Activated T-helper 2 cell treated with anti-CD3 and anti-CD28 coated beads, Interferon-gamma antibody, Interleukin-2, Interleukin-4, amounts not matched to agents 10 μg/mL and 5 μg/mL and 100 μg/mL, durations not matched to agents 14 hours and 24 hours and 36 hours (primary cell): ENCODE data around the gene MASTL. TPM values are rescaled to one million over a fixed set of nuclear protein-coding genes. Genes with fewer than 3 reads are reported as not detected.

Experiments used
- DNase-seq: peaks from one replicate; pipeline ENCODE4 v3.0.0; 2021; ENCODE audit warnings: low spot score
- H3K27ac Mint-ChIP-seq: one replicate; pipeline ENCODE4 v1.8.0; 2021; ENCODE audit warnings: mixed read lengths
- H3K27me3 Mint-ChIP-seq: one replicate; pipeline ENCODE4 v1.8.0; 2021; ENCODE audit warnings: low read depth, mixed read lengths
- H3K36me3 Mint-ChIP-seq: one replicate; pipeline ENCODE4 v1.8.0; 2021; ENCODE audit warnings: low read depth, mixed read lengths
- H3K4me1 Mint-ChIP-seq: one replicate; pipeline ENCODE4 v1.8.0; 2021; ENCODE audit warnings: low read depth, mixed read lengths
- H3K4me3 Mint-ChIP-seq: one replicate; pipeline ENCODE4 v1.8.0; 2021; ENCODE audit warnings: low read depth, mild to moderate bottlenecking, moderate library complexity, mixed read lengths
- H3K9me3 Mint-ChIP-seq: one replicate; pipeline ENCODE4 v1.8.0; 2021; ENCODE audit warnings: mixed read lengths
- intact Hi-C: fragments of 100-400 bp; cut with micrococcal nuclease; formaldehyde crosslinking; loops from one replicate; pipeline ENCODE4 v1.15.1; 2023
- total RNA-seq: library from RNA; stranded (reverse); gene quantifications from 2 replicates; pipeline ENCODE4 v1.2.3, GENCODE V29; 2022

Gene MASTL
- total RNA-seq, 1 donor from 2014 or later, result 29.7 TPM

DNA sequence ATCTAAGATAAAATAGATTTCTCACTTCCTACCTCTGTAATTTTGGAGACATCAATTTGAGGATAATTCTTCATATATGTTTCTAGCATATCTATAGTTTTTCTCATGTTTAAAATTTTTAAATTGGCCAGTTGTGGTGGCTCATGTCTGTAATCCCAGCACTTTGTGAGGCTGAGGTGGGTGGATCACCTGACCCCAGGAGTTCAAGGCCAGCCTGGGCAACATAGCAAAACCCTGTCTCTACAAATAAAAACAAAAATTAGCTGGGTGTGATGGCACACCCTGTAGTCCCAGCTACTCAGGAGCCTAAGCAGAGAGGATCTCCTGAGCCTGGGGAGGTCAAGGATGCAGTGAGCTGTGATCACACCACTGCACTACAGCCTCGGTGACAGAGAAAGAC is 80.6 kb downstream of the MASTL start:
- intact Hi-C loops, result no loop called here
- no peak for DNase-seq
- H3K4me1 Mint-ChIP-seq, result peaks cover 8% of the 10 kb centered on the region
- peaks cover 26% of the 10 kb centered on the region for H3K36me3 Mint-ChIP-seq
- H3K4me3 Mint-ChIP-seq, result no peak overlapping the region
- no peaks in the 10 kb centered on the region for H3K27me3 Mint-ChIP-seq
- H3K27ac Mint-ChIP-seq, result no peak overlapping the region
- no peaks in the 10 kb centered on the region for H3K9me3 Mint-ChIP-seq

Other genes with a start within 250 kb of the MASTL start
- gene ANKRD26, start 54.9 kb upstream of the MASTL start, total RNA-seq, result 5.5 and 6.5 TPM in 2 replicates
- gene YME1L1, start 968 bp upstream of the MASTL start, total RNA-seq, result 146 and 152 TPM in 2 replicates
- gene ACBD5, start 85.4 kb downstream of the MASTL start, total RNA-seq, result 21.5 and 22.8 TPM in 2 replicates